ENCODE measurements around the gene AIG1. TPM values are rescaled to one million over a fixed set of nuclear protein-coding genes. Genes with fewer than 3 reads are reported as not detected.
"Not testable (repeated sequence)": the region's sequence is repeated elsewhere in the genome, so short reads cannot be mapped to it uniquely, and the experiment has no call there.

AIG1 gene
- total and polyA plus RNA-seq, 2 of the 4 experiments (the other 2 are of a cell fraction): 21.3 to 27.1 TPM

- H3K9me3 ChIP-seq (ENCODE audit: control insufficient read depth, insufficient read depth, low read length); intact Hi-C loops (cut with micrococcal nuclease); H2AK5ac ChIP-seq (ENCODE audit: low read depth, low read length); BruUV-seq (replicated peaks); H2BK5ac ChIP-seq (ENCODE audit: low read depth, low read length, poor library complexity, severe bottlenecking); H2BK15ac ChIP-seq (ENCODE audit: low read depth, low read length); H3K27me3 ChIP-seq (ENCODE audit: control insufficient read depth, insufficient read depth, low read length); H3K4me1 ChIP-seq (ENCODE audit: control insufficient read depth, insufficient read depth, low read length); H4K8ac ChIP-seq (ENCODE audit: low read depth in 2 of 2, low read length in 2 of 2); DNase-seq; H3K4me2 ChIP-seq (ENCODE audit: low read depth, low read length); H3K27ac ChIP-seq (ENCODE audit: insufficient read depth, low read length); dilution Hi-C loops (cut with HindIII; ENCODE audit: low sequenced_read_pairs, unreplicated experiment); H4K20me1 ChIP-seq (ENCODE audit: insufficient read depth, low read length); H2AK9ac ChIP-seq (replicated peaks; ENCODE audit: low read depth, low read length, poor library complexity); H3K79me1 ChIP-seq (ENCODE audit: low read depth in 1 of 2, low read length in 2 of 2); H3K14ac ChIP-seq (replicated peaks; ENCODE audit: low read depth, low read length); ATAC-seq (ENCODE audit: low read depth); H3K56ac ChIP-seq (ENCODE audit: extremely low read depth, insufficient read depth, low read length); H3K18ac ChIP-seq (ENCODE audit: low read depth, low read length); CTCF ChIA-PET; H3K9me1 ChIP-seq (ENCODE audit: insufficient read depth, low read length); H2BK20ac ChIP-seq (ENCODE audit: low read depth, low read length); H3K23ac ChIP-seq (ENCODE audit: low read depth, low read length); H3K36me3 ChIP-seq (ENCODE audit: control insufficient read depth, insufficient read depth, low read length); H3K9ac ChIP-seq (ENCODE audit: low read depth, low read length); H3K4ac ChIP-seq (ENCODE audit: low read depth, low read length); H4K5ac ChIP-seq (ENCODE audit: low read depth, low read length); H3K4me3 ChIP-seq (ENCODE audit: insufficient read depth, low read depth, low read length); H2AFZ ChIP-seq (replicated peaks; ENCODE audit: low read length, poor library complexity); H4K91ac ChIP-seq (ENCODE audit: insufficient read depth, low read depth, low read length); POLR2A ChIA-PET (ENCODE audit: unreplicated experiment); H2BK120ac ChIP-seq (ENCODE audit: low read depth, low read length): not testable (repeated sequence)
- WGBS, 2 experiments (ENCODE audit: extremely low coverage in 2 of 2, insufficient read length in 1 of 2): no CpG with 5 or more reads among the region's 2 CpGs
- in situ Hi-C loops (cut with MboI; ENCODE audit: low sequenced_read_pairs): loop anchor here (5.0 kb wide), 1 partner anchor 329 kb away; no protein-coding TSS in a partner anchor
These were observed 39.8 kb upstream of the AIG1 start for GRCh38 chr6:143020862-143021261.
